ENCODE measurements around the gene BIRC3. TPM values are rescaled to one million over a fixed set of nuclear protein-coding genes. Genes with fewer than 3 reads are reported as not detected.

Gene BIRC3
- total RNA-seq, 1 experiment from 2014 or later: 4.7 TPM

GRCh38 chr11:102269927-102270326, 47.4 kb upstream of the BIRC3 start:
- RAD21 ChIA-PET (ENCODE audit: low non-redundant PET in 1 of 2, low total read pairs in 2 of 2, uncharacterized antibody in 2 of 2, unreplicated experiment in 2 of 2): no interaction called here
- ATAC-seq (no peak), DNase-seq (ENCODE audit: low read depth, low spot score) (no peak)
- Histone ChIP-seq H3K4me3 (replicated peaks in 1 of 2; ENCODE audit: low read depth in 1 of 2, low read length in 2 of 2) (no peak overlapping the region), H3K9me3 (ENCODE audit: control insufficient read depth in 1 of 2, insufficient read depth in 1 of 2, low read depth in 1 of 2, low read length in 2 of 2) (no peaks in the 10 kb centered on the region), H4K20me1 (ENCODE audit: insufficient read depth) (no peaks in the 10 kb centered on the region), H3K36me3 (ENCODE audit: control insufficient read depth in 1 of 2, insufficient read depth in 2 of 2, low read length in 2 of 2) (no peaks in the 10 kb centered on the region), H3K27me3 (ENCODE audit: insufficient read depth, low read length) (no peaks in the 10 kb centered on the region), H3K9ac (ENCODE audit: low read length) (no peak overlapping the region; the same call in 1 of the 2 replicates), H3K4me2 (ENCODE audit: low read length) (peak overlapping the region; percentile 78), H3K9me2 (ENCODE audit: insufficient read depth) (no peaks in the 10 kb centered on the region), H3K27ac (ENCODE audit: low read depth, low read length) (no peak overlapping the region), H2AFZ (ENCODE audit: low read depth, low read length, poor library complexity, severe bottlenecking) (peak overlapping the region; percentile 74), H3K4me1 (ENCODE audit: control insufficient read depth in 1 of 2, insufficient read depth in 2 of 2, low read length in 2 of 2) (peaks cover 17 to 34% of the 10 kb centered on the region in 2 experiments), H3K79me2 (ENCODE audit: insufficient read depth, low read length) (no peaks in the 10 kb centered on the region)
- CTCF ChIA-PET: interaction anchor here (1.3 to 2.8 kb wide), 4 partner anchors 16 to 259 kb away, joined by 4 to 23 read pairs (median 7); no protein-coding TSS in a partner anchor
- BruUV-seq (replicated peaks): no TSS peak
- intact Hi-C loops (cut with micrococcal nuclease): loop anchor here (5.0 kb wide), 2 partner anchors 158 to 258 kb away; partner anchors contain the start of gene YAP1
- POLR2A ChIA-PET: interaction anchor here (1.8 kb wide), 1 partner anchor 13 kb away, joined by 6 read pairs; no protein-coding TSS in a partner anchor
- 0 out of 2 replicates have a peak, but pooled peaks have one; percentile 24 for TF ChIP-seq SIN3A (IDR thresholded peaks at IDR 0.05; ENCODE audit: low read depth)
- TF ChIP-seq EZH2phosphoT487 (IDR thresholded peaks at IDR 0.05; ENCODE audit: borderline replicate concordance): no peak
- TF ChIP-seq SP1 (IDR thresholded peaks at IDR 0.05; ENCODE audit: low read depth): 0 out of 2 replicates have a peak, but pooled peaks have one; percentile 18

- Histone ChIP-seq H3K36me3 (ENCODE audit: control insufficient read depth in 1 of 2, insufficient read depth in 2 of 2, low read length in 2 of 2) (no peaks in the 10 kb centered on the region), H3K9me3 (ENCODE audit: control insufficient read depth in 1 of 2, insufficient read depth in 1 of 2, low read depth in 1 of 2, low read length in 2 of 2) (no peaks in the 10 kb centered on the region), H3K4me1 (ENCODE audit: control insufficient read depth in 1 of 2, insufficient read depth in 2 of 2, low read length in 2 of 2) (peaks cover 17 to 34% of the 10 kb centered on the region in 2 experiments), H2AFZ (ENCODE audit: low read depth, low read length, poor library complexity, severe bottlenecking) (no peak overlapping the region), H3K27me3 (ENCODE audit: insufficient read depth, low read length) (no peaks in the 10 kb centered on the region), H3K79me2 (ENCODE audit: insufficient read depth, low read length) (no peaks in the 10 kb centered on the region), H3K9me2 (ENCODE audit: insufficient read depth) (no peaks in the 10 kb centered on the region), H3K27ac (ENCODE audit: low read depth, low read length) (no peak overlapping the region), H3K4me3 (replicated peaks in 1 of 2; ENCODE audit: low read depth in 1 of 2, low read length in 2 of 2) (no peak overlapping the region), H3K4me2 (ENCODE audit: low read length) (no peak overlapping the region), H3K9ac (ENCODE audit: low read length) (no peak overlapping the region), H4K20me1 (ENCODE audit: insufficient read depth) (no peaks in the 10 kb centered on the region)
- ChIA-PET CTCF (no interaction called here), RAD21 (ENCODE audit: low non-redundant PET in 1 of 2, low total read pairs in 2 of 2, uncharacterized antibody in 2 of 2, unreplicated experiment in 2 of 2) (no interaction called here), POLR2A (no interaction called here)
- intact Hi-C loops (cut with micrococcal nuclease): no loop called here
- DNase-seq (ENCODE audit: low read depth, low spot score) (no peak), ATAC-seq (no peak)
- BruUV-seq (replicated peaks): no TSS peak
- TF ChIP-seq CTCF (IDR thresholded peaks at IDR 0.05 in 2 of 3, conservative IDR thresholded peaks at IDR 0.05 in 1 of 3; ENCODE audit: borderline replicate concordance in 1 of 3, insufficient read depth in 1 of 3, low read depth in 2 of 3, low read length in 2 of 3) (no peak), EZH2 (IDR thresholded peaks at IDR 0.05) (no peak), YY1 (IDR thresholded peaks at IDR 0.05; ENCODE audit: extremely low read depth, insufficient replicate concordance, low read depth, low read length) (no peak), SP1 (IDR thresholded peaks at IDR 0.05; ENCODE audit: low read depth) (no peak), RAD21 (IDR thresholded peaks at IDR 0.05; ENCODE audit: low read depth) (no peak), MAX (IDR thresholded peaks at IDR 0.05) (no peak), ZNF274 (IDR thresholded peaks at IDR 0.05; ENCODE audit: low read depth, low read length) (no peak), REST (IDR thresholded peaks at IDR 0.05; ENCODE audit: low read depth) (no peak), POLR2A (IDR thresholded peaks at IDR 0.05; ENCODE audit: borderline replicate concordance, extremely low read depth, insufficient read depth, insufficient read length) (no peak)
Observed at GRCh38 chr11:102272047-102272824, 45.0 kb upstream of the BIRC3 start.
